H9 (cell line): ENCODE data around the gene ENDOU. TPM values are rescaled to one million over a fixed set of nuclear protein-coding genes. Genes with fewer than 3 reads are reported as not detected.

Source experiments
- DNase-seq: peaks from one replicate; pipeline ENCODE4 v3.0.0-alpha.2; 2017
- H2AFZ ChIP-seq: one replicate; pipeline ENCODE4 v1.6.1; 2013; ENCODE audit warnings: mild to moderate bottlenecking, low read length, control low read depth, moderate library complexity
- H2AK5ac ChIP-seq: 2 replicates; pipeline ENCODE4 v1.6.1; 2013; ENCODE audit warnings: low read length, control low read depth, mixed read lengths; ENCODE audit not compliant: insufficient read length
- H2BK120ac ChIP-seq: one replicate; pipeline ENCODE4 v1.6.1; 2013; ENCODE audit warnings: low read depth, mild to moderate bottlenecking, low read length, control low read depth, inconsistent platforms; ENCODE audit not compliant: poor library complexity, severe bottlenecking
- H2BK12ac ChIP-seq: 2 replicates; pipeline ENCODE4 v1.6.1; 2013; ENCODE audit warnings: low read length, control low read depth, mixed read lengths, low read depth; ENCODE audit not compliant: insufficient read length
- H2BK15ac ChIP-seq: 2 replicates; pipeline ENCODE4 v1.6.1; 2013; ENCODE audit warnings: low read depth, low read length, control low read depth
- H2BK20ac ChIP-seq: one replicate; pipeline ENCODE4 v1.6.1; 2013; ENCODE audit warnings: low read depth, mild to moderate bottlenecking, low read length, control low read depth, inconsistent platforms; ENCODE audit not compliant: poor library complexity, severe bottlenecking
- H2BK5ac ChIP-seq: 2 replicates; pipeline ENCODE4 v1.6.1; 2013; ENCODE audit warnings: low read length, control low read depth, mixed read lengths; ENCODE audit not compliant: insufficient read length
- H3K14ac ChIP-seq: 2 replicates; pipeline ENCODE4 v1.6.1; 2013; ENCODE audit warnings: low read length, control low read depth; ENCODE audit not compliant: insufficient read depth
- H3K18ac ChIP-seq: 2 replicates; pipeline ENCODE4 v1.6.1; 2013; ENCODE audit warnings: low read depth, mild to moderate bottlenecking, mixed read lengths, low read length, control low read depth; ENCODE audit not compliant: insufficient read length
- H3K23ac ChIP-seq: 2 replicates; pipeline ENCODE4 v1.6.1; 2013; ENCODE audit warnings: low read length, control low read depth, mixed read lengths, low read depth; ENCODE audit not compliant: insufficient read length
- H3K23me2 ChIP-seq: 2 replicates; pipeline ENCODE4 v1.6.1; 2013; ENCODE audit warnings: low read depth, mild to moderate bottlenecking, mixed read lengths, low read length, control low read depth; ENCODE audit not compliant: insufficient read length, poor library complexity, severe bottlenecking
- H3K27ac ChIP-seq: 2 replicates; pipeline ENCODE4 v1.5.1; 2013; ENCODE audit warnings: low read length, control low read depth, mixed read lengths, low read depth; ENCODE audit not compliant: insufficient read length
- H3K27me3 ChIP-seq: 2 replicates; pipeline ENCODE4 v1.6.1; 2013; ENCODE audit warnings: low read length, control low read depth, inconsistent platforms; ENCODE audit not compliant: insufficient read depth
- H3K4ac ChIP-seq: 2 replicates; pipeline ENCODE4 v1.6.1; 2013; ENCODE audit warnings: low read depth, mild to moderate bottlenecking, control low read depth, inconsistent platforms, low read length, moderate library complexity
- H3K4me1 ChIP-seq: 2 replicates; pipeline ENCODE4 v1.6.1; 2013; ENCODE audit warnings: low read length, control low read depth, inconsistent platforms; ENCODE audit not compliant: insufficient read depth
- H3K4me2 ChIP-seq: 2 replicates; pipeline ENCODE4 v1.6.1; 2013; ENCODE audit warnings: low read length, control low read depth, mixed read lengths; ENCODE audit not compliant: insufficient read length, insufficient read depth
- H3K56ac ChIP-seq: 2 replicates; pipeline ENCODE4 v1.6.1; 2013; ENCODE audit warnings: low read depth, mild to moderate bottlenecking, mixed read lengths, low read length, control low read depth; ENCODE audit not compliant: insufficient read length
- H3K79me1 ChIP-seq: 2 replicates; pipeline ENCODE4 v1.6.1; 2013; ENCODE audit warnings: low read depth, mild to moderate bottlenecking, moderate library complexity, low read length, control low read depth, inconsistent platforms; ENCODE audit not compliant: insufficient read depth, poor library complexity, severe bottlenecking
- H3K79me2 ChIP-seq: 2 replicates; pipeline ENCODE4 v1.6.1; 2013; ENCODE audit warnings: low read length, control low read depth, inconsistent platforms; ENCODE audit not compliant: insufficient read depth
- H3K9ac ChIP-seq: 2 replicates; pipeline ENCODE4 v1.6.1; 2013; ENCODE audit warnings: low read length, control low read depth, mixed read lengths; ENCODE audit not compliant: insufficient read length; ENCODE audit errors: extremely low read depth
- H3K9me3 ChIP-seq: one replicate; pipeline ENCODE4 v1.6.1; 2013; ENCODE audit warnings: low read depth, low read length, inconsistent platforms; ENCODE audit not compliant: control insufficient read depth
- H3T11ph ChIP-seq: one replicate; pipeline ENCODE4 v1.6.1; 2013; ENCODE audit warnings: mild to moderate bottlenecking, low read length, control low read depth, inconsistent platforms
- H4K20me1 ChIP-seq: one replicate; pipeline ENCODE4 v1.6.1; 2013; ENCODE audit not compliant: control insufficient read depth, insufficient read length, insufficient read depth
- H4K5ac ChIP-seq: 2 replicates; pipeline ENCODE4 v1.6.1; 2013; ENCODE audit warnings: low read depth, mild to moderate bottlenecking, mixed read lengths, low read length, control low read depth; ENCODE audit not compliant: insufficient read length
- H4K8ac ChIP-seq: replicated peaks from 2 replicates; pipeline ENCODE4 v1.6.1; 2013; ENCODE audit warnings: low read length, control low read depth, mixed read lengths, low read depth; ENCODE audit not compliant: insufficient read length
- H4K91ac ChIP-seq: 2 replicates; pipeline ENCODE4 v1.6.1; 2013; ENCODE audit warnings: low read depth, mild to moderate bottlenecking, moderate library complexity, mixed read lengths, low read length, control low read depth; ENCODE audit not compliant: insufficient read length
- H3K27ac Mint-ChIP-seq, 3 experiments: 2 replicates in 2 of 3; 3 replicates in 1 of 3; pipeline ENCODE4 v1.8.0; 2020 to 2021; ENCODE audit warnings: mixed read lengths in 3 of 3, mild to moderate bottlenecking in 1 of 3, moderate library complexity in 1 of 3
- H3K27me3 Mint-ChIP-seq: 2 replicates; pipeline ENCODE4 v1.8.0; 2021; ENCODE audit warnings: low read depth, mild to moderate bottlenecking, moderate library complexity, mixed read lengths
- H3K36me3 Mint-ChIP-seq, 3 experiments: 2 replicates in 2 of 3; 3 replicates in 1 of 3; pipeline ENCODE4 v1.8.0; 2020 to 2021; ENCODE audit warnings: low read depth in 3 of 3, mixed read lengths in 3 of 3; ENCODE audit not compliant: insufficient read depth in 1 of 3
- H3K4me1 Mint-ChIP-seq, 2 experiments: 2 replicates each; pipeline ENCODE4 v1.8.0; 2020; ENCODE audit warnings: mixed read lengths in 2 of 2
- H3K4me3 Mint-ChIP-seq, 2 experiments: 2 replicates in 1 of 2; 3 replicates in 1 of 2; pipeline ENCODE4 v1.8.0; 2020 to 2021; ENCODE audit warnings: mild to moderate bottlenecking in 2 of 2, mixed read lengths in 2 of 2, moderate library complexity in 1 of 2
- H3K9me3 Mint-ChIP-seq, 2 experiments: 2 replicates in 1 of 2; 3 replicates in 1 of 2; pipeline ENCODE4 v1.8.0; 2020; ENCODE audit warnings: mild to moderate bottlenecking in 2 of 2, mixed read lengths in 2 of 2, moderate library complexity in 1 of 2
- CTCF ChIP-seq: fragments of 200-600 bp; sonication (generic); conservative IDR thresholded peaks from 3 replicates; pipeline ENCODE4 v1.8.0; 2021; ENCODE audit warnings: antibody characterized with exemption, mild to moderate bottlenecking
- WGBS: extraction: QIAGEN DNeasy Blood & Tissue Kit; methylation state at CpG from one replicate; pipeline ENCODE4 v1.1.7; 2013; ENCODE audit warnings: missing lambda C conversion rate, low lambda C conversion rate, mixed read lengths; ENCODE audit not compliant: insufficient read length; ENCODE audit errors: extremely low coverage; 5-methylcytosine and 5-hydroxymethylcytosine counted together
- total RNA-seq: library from RNA; stranded (reverse); gene quantifications from 2 replicates; pipeline ENCODE4 v1.2.1, GENCODE V29; 2021

ENDOU gene
- total RNA-seq, 1 experiment from 2014 or later, result not detected

GRCh38 chr12:47750916-47751470 lies 25.7 kb upstream of the ENDOU start:
- Histone ChIP-seq H3K14ac (no peak overlapping the region), H2BK12ac (no peak overlapping the region), H2AFZ (no peak overlapping the region), H4K91ac (no peak overlapping the region), H3K79me2 (no peaks in the 10 kb centered on the region), H4K20me1 (no peaks in the 10 kb centered on the region), H2BK5ac (no peak overlapping the region), H3K56ac (no peak overlapping the region), H2BK120ac (no peak overlapping the region), H3K9me3 (no peaks in the 10 kb centered on the region), H3K27ac (no peak overlapping the region), H3K79me1 (no peaks in the 10 kb centered on the region), H3K4me2 (no peak overlapping the region), H2AK5ac (no peak overlapping the region), H3K4me1 (peaks cover 19% of the 10 kb centered on the region), H3K9ac (no peak overlapping the region), H3K23me2 (no peaks in the 10 kb centered on the region), H4K5ac (no peak overlapping the region), H2BK15ac (no peak overlapping the region), H2BK20ac (no peak overlapping the region), H3K23ac (no peak overlapping the region), H3K18ac (no peak overlapping the region), H3K27me3 (no peaks in the 10 kb centered on the region), H4K8ac (no peak overlapping the region), H3K4ac (no peak overlapping the region), H3T11ph (no peak overlapping the region)
- Mint-ChIP-seq H3K27me3 (no peaks in the 10 kb centered on the region), H3K27ac (peak overlapping the region in 1 of 3 experiments; percentile 77; a peak in 1 of 7 replicates), H3K36me3 (peaks cover 0 to 10% (median 2%) of the 10 kb centered on the region in 3 experiments; a peak in 3 of 7 replicates), H3K9me3 (no peaks in the 10 kb centered on the region), H3K4me1 (peaks cover 16 to 19% of the 10 kb centered on the region in 2 experiments), H3K4me3 (no peak overlapping the region)
- no peak for TF ChIP-seq CTCF
- DNase-seq, result no peak
- no CpG with 5 or more reads among the region's 19 CpGs for WGBS
